Mesenchymal stem cell (in vitro differentiated cells and primary cell): ENCODE data around the gene CCDC70.
"Not testable (repeated sequence)": the region's sequence is repeated elsewhere in the genome, so short reads cannot be mapped to it uniquely, and the experiment has no call there.

Source experiments
- DNase-seq: peaks from one replicate; pipeline ENCODE4 v3.0.0-alpha.2; 2013
- H2AFZ ChIP-seq: one replicate; pipeline ENCODE4 v1.6.1; 2013; ENCODE audit warnings: low read depth, mild to moderate bottlenecking, control low read depth, inconsistent platforms, low read length, moderate library complexity
- H2AK5ac ChIP-seq: 2 replicates; pipeline ENCODE4 v1.6.1; 2013; ENCODE audit warnings: low read length, moderate library complexity, mild to moderate bottlenecking, inconsistent platforms; ENCODE audit not compliant: severe bottlenecking
- H2BK120ac ChIP-seq: one replicate; pipeline ENCODE4 v1.6.1; 2013; ENCODE audit warnings: low read depth, mild to moderate bottlenecking, inconsistent platforms, low read length, moderate library complexity
- H2BK12ac ChIP-seq, 2 experiments: one replicate each; pipeline ENCODE4 v1.6.1; 2013; ENCODE audit warnings: inconsistent platforms in 2 of 2, low read length in 2 of 2, mild to moderate bottlenecking in 2 of 2, moderate library complexity in 2 of 2, control low read depth in 1 of 2
- H2BK15ac ChIP-seq: one replicate; pipeline ENCODE4 v1.6.1; 2013; ENCODE audit warnings: mild to moderate bottlenecking, low read depth, inconsistent platforms; ENCODE audit not compliant: poor library complexity, severe bottlenecking
- H2BK5ac ChIP-seq: 2 replicates; pipeline ENCODE4 v1.6.1; 2013; ENCODE audit warnings: low read depth, mild to moderate bottlenecking, low read length, control low read depth, inconsistent platforms; ENCODE audit not compliant: poor library complexity, severe bottlenecking
- H3K14ac ChIP-seq, 2 experiments: one replicate each; pipeline ENCODE4 v1.6.1; 2013; ENCODE audit warnings: inconsistent platforms in 2 of 2, low read length in 2 of 2, control low read depth in 1 of 2, mild to moderate bottlenecking in 1 of 2, moderate library complexity in 1 of 2
- H3K18ac ChIP-seq, 2 experiments: one replicate each; pipeline ENCODE4 v1.6.1; 2013; ENCODE audit warnings: inconsistent platforms in 2 of 2, low read length in 2 of 2, control low read depth in 1 of 2, low read depth in 1 of 2, mild to moderate bottlenecking in 1 of 2
- H3K23ac ChIP-seq, 2 experiments: one replicate each; pipeline ENCODE4 v1.6.1; 2013; ENCODE audit warnings: inconsistent platforms in 2 of 2, low read length in 2 of 2, mild to moderate bottlenecking in 2 of 2, moderate library complexity in 2 of 2, control low read depth in 1 of 2
- H3K27ac ChIP-seq: 2 replicates; pipeline ENCODE4 v1.5.1; 2013; ENCODE audit warnings: mild to moderate bottlenecking, moderate library complexity, low read length, control low read depth, inconsistent platforms; ENCODE audit not compliant: poor library complexity, severe bottlenecking
- H3K27me3 ChIP-seq, 2 experiments: 2 replicates each; pipeline versions ENCODE4 v1.6.1 to v1.7.0; 2013; ENCODE audit warnings: low read length in 2 of 2, mild to moderate bottlenecking in 2 of 2, moderate library complexity in 2 of 2, control low read depth in 1 of 2, inconsistent platforms in 1 of 2; ENCODE audit not compliant: control insufficient read depth in 1 of 2, insufficient read depth in 1 of 2
- H3K36me3 ChIP-seq, 2 experiments: 2 replicates each; pipeline versions ENCODE4 v1.6.1 to v1.7.0; 2013; ENCODE audit warnings: low read length in 2 of 2, control low read depth in 1 of 2, inconsistent platforms in 1 of 2, low read depth in 1 of 2, mild to moderate bottlenecking in 1 of 2; ENCODE audit not compliant: insufficient read depth in 2 of 2, control insufficient read depth in 1 of 2
- H3K4ac ChIP-seq, 2 experiments: one replicate each; pipeline ENCODE4 v1.6.1; 2013; ENCODE audit warnings: inconsistent platforms in 2 of 2, low read length in 2 of 2, mild to moderate bottlenecking in 2 of 2, moderate library complexity in 2 of 2, control low read depth in 1 of 2, low read depth in 1 of 2
- H3K4me1 ChIP-seq: 2 replicates; pipeline ENCODE4 v1.6.1; 2013; ENCODE audit warnings: low read depth, low read length, control low read depth; ENCODE audit not compliant: control insufficient read depth, insufficient read depth
- H3K4me2 ChIP-seq: 2 replicates; pipeline ENCODE4 v1.6.1; 2013; ENCODE audit warnings: low read length, mild to moderate bottlenecking, inconsistent platforms; ENCODE audit not compliant: poor library complexity, severe bottlenecking
- H3K4me3 ChIP-seq, 2 experiments: 2 replicates each; pipeline versions ENCODE4 v1.5.1 to v1.7.0; 2013; ENCODE audit warnings: low read length in 2 of 2, mild to moderate bottlenecking in 2 of 2, control low read depth in 1 of 2, low read depth in 1 of 2; ENCODE audit not compliant: insufficient read depth in 1 of 2
- H3K79me1 ChIP-seq: replicated peaks from 2 replicates; pipeline ENCODE4 v1.6.1; 2013; ENCODE audit warnings: mild to moderate bottlenecking, control low read depth, low read length, inconsistent platforms; ENCODE audit not compliant: poor library complexity, severe bottlenecking
- H3K9ac ChIP-seq: 2 replicates; pipeline ENCODE4 v1.7.0; 2013; ENCODE audit warnings: mild to moderate bottlenecking, low read length, moderate library complexity
- H3K9me3 ChIP-seq: 2 replicates; pipeline ENCODE4 v1.7.0; 2013; ENCODE audit warnings: mild to moderate bottlenecking, low read length; ENCODE audit not compliant: control insufficient read depth
- H4K8ac ChIP-seq: one replicate; pipeline ENCODE4 v1.6.1; 2013; ENCODE audit warnings: inconsistent platforms, mild to moderate bottlenecking, low read length, moderate library complexity
- H4K91ac ChIP-seq: one replicate; pipeline ENCODE4 v1.6.1; 2013; ENCODE audit warnings: mild to moderate bottlenecking, low read length, inconsistent platforms
- WGBS: methylation state at CpG from one replicate; pipeline ENCODE4 v1.1.7; 2013; ENCODE audit warnings: mixed read lengths; 5-methylcytosine and 5-hydroxymethylcytosine counted together

Gene CCDC70

DNA sequence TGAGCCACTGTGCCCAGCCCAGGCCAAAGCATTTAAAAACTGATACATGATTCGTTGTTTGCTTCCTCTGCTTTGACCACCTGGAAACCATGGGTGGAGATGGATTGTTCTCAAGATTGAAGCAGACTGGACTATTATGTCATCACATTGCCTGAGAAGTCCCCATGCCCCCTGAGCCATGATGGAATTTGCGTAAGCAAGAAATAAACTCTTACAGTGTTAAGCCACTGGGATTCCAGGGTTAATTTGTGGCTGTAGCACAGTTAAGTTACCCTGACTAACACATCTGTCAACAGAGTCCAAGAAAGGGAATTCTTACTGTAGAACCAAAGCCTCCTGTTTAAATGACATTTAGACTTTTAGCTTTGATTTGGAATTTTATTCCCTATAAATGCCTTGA, 38.4 kb upstream of the CCDC70 start:
- Histone ChIP-seq H3K9me3 (no peaks in the 10 kb centered on the region), H3K36me3 (no peaks in the 10 kb centered on the region), H3K23ac (no peak overlapping the region), H4K91ac (no peak overlapping the region), H2BK120ac (no peak overlapping the region), H3K4me3 (no peak overlapping the region), H2BK5ac (no peak overlapping the region), H3K18ac (no peak overlapping the region), H3K4ac (no peak overlapping the region), H3K27ac (no peak overlapping the region), H2AFZ (no peak overlapping the region), H2BK15ac (no peak overlapping the region), H3K27me3 (peaks cover 57 to 62% of the 10 kb centered on the region in 2 experiments), H2AK5ac (no peak overlapping the region), H3K4me2 (no peak overlapping the region), H2BK12ac (no peak overlapping the region), H3K9ac (no peak overlapping the region), H3K79me1 (no peaks in the 10 kb centered on the region), H3K14ac (no peak overlapping the region), H3K4me1 (peaks cover 2% of the 10 kb centered on the region), H4K8ac (no peak overlapping the region)
- 90% methylated on average over 2 of the region's 2 CpGs for WGBS
- DNase-seq: no peak

DNA sequence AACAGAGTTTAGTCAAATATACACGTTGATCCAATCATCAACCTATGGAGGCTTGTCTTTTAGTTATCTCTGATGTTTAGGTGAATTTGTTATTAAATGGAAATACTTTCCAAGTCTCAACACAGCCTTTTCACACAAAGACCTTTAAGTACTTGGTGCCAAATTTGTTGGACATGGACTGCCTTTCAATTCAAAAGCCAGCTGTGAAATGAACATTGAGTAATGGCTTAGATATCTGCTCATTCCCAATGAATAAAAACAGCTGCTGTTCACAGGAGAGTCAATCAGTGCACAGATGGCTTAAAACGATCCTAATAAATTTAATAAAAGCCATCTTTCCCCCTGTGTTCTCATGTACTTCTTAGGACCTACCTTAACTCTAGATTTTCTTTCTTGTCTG, 37.9 kb upstream of the CCDC70 start:
- Histone ChIP-seq H3K23ac (no peak overlapping the region), H3K36me3 (no peaks in the 10 kb centered on the region), H3K4me1 (peaks cover 2% of the 10 kb centered on the region), H4K8ac (no peak overlapping the region), H3K18ac (no peak overlapping the region), H2AFZ (no peak overlapping the region), H4K91ac (no peak overlapping the region), H3K4me2 (no peak overlapping the region), H2BK120ac (no peak overlapping the region), H2BK5ac (no peak overlapping the region), H3K79me1 (no peaks in the 10 kb centered on the region), H2BK15ac (no peak overlapping the region), H3K9ac (no peak overlapping the region), H3K4ac (no peak overlapping the region), H3K27me3 (peaks cover 55 to 62% of the 10 kb centered on the region in 2 experiments), H2AK5ac (no peak overlapping the region), H3K9me3 (no peaks in the 10 kb centered on the region), H2BK12ac (no peak overlapping the region), H3K14ac (no peak overlapping the region), H3K4me3 (no peak overlapping the region), H3K27ac (no peak overlapping the region)
- 77% methylated on average over 1 of the region's 2 CpGs for WGBS
- no peak for DNase-seq

DNA sequence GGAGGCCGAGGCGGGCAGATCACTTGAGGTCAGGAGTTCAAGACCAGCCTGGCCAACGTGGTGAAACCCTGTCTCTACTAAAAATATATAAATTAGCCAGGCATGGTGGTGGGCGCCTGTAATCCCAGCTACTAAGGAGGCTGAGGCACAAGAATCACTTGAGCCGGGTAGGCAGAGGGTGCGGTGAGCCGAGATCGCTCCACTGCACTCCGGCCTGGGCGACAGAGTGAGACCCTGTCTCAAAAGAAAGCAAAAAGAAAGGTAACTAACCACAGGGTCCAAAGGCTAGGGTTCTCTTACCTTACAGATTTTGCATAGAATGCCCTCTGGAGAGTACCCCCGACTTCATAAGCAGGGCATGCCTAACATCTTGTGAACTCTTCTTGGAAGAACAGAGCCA, 37.1 kb upstream of the CCDC70 start:
- H2BK5ac ChIP-seq, H3K4me3 ChIP-seq, H3K18ac ChIP-seq, H3K4me2 ChIP-seq, H3K14ac ChIP-seq, H2AFZ ChIP-seq, H3K79me1 ChIP-seq, H3K4me1 ChIP-seq, H3K36me3 ChIP-seq, H3K27ac ChIP-seq, H3K23ac ChIP-seq, H2BK12ac ChIP-seq, H3K4ac ChIP-seq, H2AK5ac ChIP-seq, DNase-seq, H4K8ac ChIP-seq, H4K91ac ChIP-seq, H2BK15ac ChIP-seq, H3K9me3 ChIP-seq, H3K9ac ChIP-seq, H2BK120ac ChIP-seq: not testable (repeated sequence)
- 93% methylated on average over 10 of the region's 11 CpGs for WGBS
- H3K27me3 ChIP-seq: peaks cover 46 to 60% of the 10 kb centered on the region in 2 experiments

DNA sequence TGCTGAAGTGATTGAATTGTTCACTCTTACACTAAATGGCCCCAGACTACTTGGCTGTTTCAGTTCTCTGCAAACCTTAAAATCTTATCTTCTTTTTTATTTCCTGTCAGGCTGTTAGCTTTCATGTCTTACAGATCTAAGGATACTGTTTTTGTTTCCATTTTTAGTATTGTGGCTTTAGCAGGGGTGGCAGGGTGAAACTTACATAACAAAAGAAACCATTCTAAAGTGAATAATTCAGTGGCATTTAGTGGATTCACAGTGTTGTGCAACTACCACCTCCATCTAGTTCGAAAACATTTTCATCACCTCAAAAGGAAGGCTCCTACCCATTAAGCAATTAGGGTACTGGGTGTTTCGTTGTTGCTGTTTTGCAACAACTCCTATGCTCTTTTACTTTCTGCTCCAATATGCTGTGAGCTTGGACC, 36.6 kb upstream of the CCDC70 start:
- H2BK12ac ChIP-seq: no peak overlapping the region
- no peak overlapping the region for H2AK5ac ChIP-seq
- WGBS: 91% methylated on average over 2 of the region's 2 CpGs
- no peak overlapping the region for H3K4me3 ChIP-seq
- no peaks in the 10 kb centered on the region for H3K79me1 ChIP-seq
- H3K23ac ChIP-seq: no peak overlapping the region
- H2BK5ac ChIP-seq: no peak overlapping the region
- H3K4me2 ChIP-seq: no peak overlapping the region
- DNase-seq: no peak
- H3K27ac ChIP-seq: no peak overlapping the region
- H2AFZ ChIP-seq: no peak overlapping the region
- H3K9me3 ChIP-seq: no peaks in the 10 kb centered on the region
- no peak overlapping the region for H2BK15ac ChIP-seq
- no peak overlapping the region for H4K91ac ChIP-seq
- no peak overlapping the region for H3K9ac ChIP-seq
- no peak overlapping the region for H2BK120ac ChIP-seq
- peaks cover 45 to 60% of the 10 kb centered on the region in 2 experiments for H3K27me3 ChIP-seq
- no peak overlapping the region for H3K18ac ChIP-seq
- no peak overlapping the region for H3K14ac ChIP-seq
- H4K8ac ChIP-seq: no peak overlapping the region
- no peaks in the 10 kb centered on the region for H3K4me1 ChIP-seq
- H3K4ac ChIP-seq: no peak overlapping the region
- H3K36me3 ChIP-seq: no peaks in the 10 kb centered on the region
